ENCODE measurements around the gene PCDH1.

PCDH1 gene

GRCh38 chr5:141857226-141857625 lies 21.0 kb downstream of the PCDH1 start:
- DNase-seq (ENCODE audit: extremely low read depth in 1 of 2, low read depth in 1 of 2), result no peak

GRCh38 chr5:141856037-141856790 lies 22.0 kb downstream of the PCDH1 start:
- DNase-seq (ENCODE audit: extremely low read depth in 1 of 2, low read depth in 1 of 2), result no peak

DNA sequence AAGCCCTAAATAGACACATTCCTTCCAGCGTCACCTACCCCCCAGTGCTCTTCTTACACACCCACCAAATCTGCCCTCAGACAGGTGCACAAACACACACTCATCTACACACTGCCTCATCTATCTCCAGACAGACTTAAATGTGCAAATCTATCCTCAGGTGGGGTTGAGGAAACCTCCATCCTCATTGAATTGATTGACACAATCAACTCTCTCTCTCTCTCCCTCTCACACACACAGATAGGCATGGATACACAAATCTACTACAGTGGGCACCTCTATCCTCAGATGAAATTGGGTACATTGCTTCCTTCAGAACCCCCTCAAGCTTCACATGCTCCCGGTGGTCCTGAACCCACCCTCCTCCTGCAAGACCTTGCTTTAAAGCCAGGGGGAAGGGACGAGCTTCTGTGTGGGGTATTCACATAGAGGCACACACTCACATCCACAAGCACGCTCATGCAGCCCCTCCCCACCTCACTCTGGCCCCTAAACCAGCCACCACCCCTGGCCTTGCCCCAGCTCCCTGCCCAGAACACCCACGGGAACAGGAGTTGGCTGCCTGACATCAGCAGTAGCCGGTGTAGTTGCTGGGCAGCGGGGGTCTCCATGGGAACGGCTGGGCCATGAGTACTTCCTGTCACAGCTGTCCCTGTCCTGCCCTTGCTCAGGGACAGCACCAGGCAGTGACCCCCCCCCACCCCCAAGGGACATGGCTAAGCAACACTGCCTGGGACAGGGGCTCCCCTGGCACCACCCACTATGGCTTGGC lies 22.8 kb downstream of the PCDH1 start:
- no peak for DNase-seq (ENCODE audit: extremely low read depth in 1 of 2, low read depth in 1 of 2)

DNA sequence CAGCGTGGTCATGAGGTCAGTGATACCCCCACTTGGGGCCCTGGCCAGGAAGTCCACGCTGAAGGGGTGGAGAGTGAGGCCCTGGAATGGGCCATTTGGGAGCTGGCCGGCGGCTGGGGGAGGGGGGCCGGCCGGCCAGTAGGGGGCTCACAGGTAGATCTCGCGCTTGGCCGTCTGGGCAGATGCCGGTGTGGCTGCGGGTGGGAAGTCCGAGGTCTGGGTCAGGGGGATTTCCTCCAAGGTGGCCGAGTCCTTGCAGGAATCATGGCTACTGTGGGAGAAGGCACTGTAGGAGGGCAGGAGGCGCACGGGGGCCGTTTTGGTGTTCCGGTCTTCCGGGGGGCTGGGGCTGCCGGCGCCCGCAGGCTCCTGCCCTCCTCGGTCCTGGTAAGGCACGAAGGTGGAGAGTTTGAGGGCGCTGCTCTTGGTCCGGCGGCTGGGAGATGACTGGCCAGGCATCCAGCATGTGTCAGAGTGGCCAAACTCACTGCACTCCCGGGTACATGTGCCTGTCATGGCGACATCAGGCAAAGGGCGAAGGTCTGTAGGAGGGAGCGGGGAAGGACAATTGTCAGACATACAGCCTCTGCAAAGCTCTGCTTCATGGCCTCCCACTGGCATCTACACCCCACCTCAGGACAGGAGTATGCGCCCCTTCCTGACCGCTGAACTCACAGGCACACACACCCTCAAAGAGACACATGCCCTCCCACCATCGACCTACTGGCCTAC lies 24.1 kb downstream of the PCDH1 start:
- DNase-seq (ENCODE audit: extremely low read depth in 1 of 2, low read depth in 1 of 2), result no peak

GRCh38 chr5:141852448-141852847 lies 25.8 kb downstream of the PCDH1 start:
- DNase-seq (ENCODE audit: extremely low read depth in 1 of 2, low read depth in 1 of 2), result no peak

DNA sequence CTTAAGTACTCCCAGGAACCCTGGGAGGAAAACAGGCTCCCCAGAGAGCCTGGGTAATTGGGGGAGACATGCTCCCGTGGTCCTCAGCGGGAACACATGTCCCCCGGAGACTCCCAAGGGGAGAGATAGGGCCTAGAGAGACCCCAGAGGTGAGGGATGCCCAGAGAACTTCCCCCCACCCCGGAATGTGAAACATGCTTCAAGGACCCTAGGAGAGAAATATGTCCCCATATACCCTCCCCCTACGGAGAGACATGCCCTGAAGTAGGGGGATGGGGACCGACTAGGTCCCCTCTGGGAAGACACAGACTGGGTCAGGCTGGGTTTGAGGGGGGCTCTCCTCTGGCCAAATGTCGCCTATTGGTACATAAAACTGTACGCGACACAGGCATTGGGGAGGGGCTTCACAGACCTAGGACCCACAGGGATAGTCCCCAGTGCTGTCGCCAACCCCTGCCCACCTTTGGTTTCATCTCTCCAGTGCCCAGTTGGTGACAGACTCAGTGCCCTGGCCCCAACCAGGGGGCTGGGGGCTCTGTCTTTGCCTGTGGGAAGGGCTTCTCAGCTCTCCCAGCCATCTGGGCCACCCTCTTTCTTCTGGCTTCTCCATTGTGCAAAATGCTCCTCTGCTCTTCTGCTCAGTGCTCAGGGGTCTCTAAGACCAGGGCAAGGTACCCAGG lies 26.9 kb downstream of the PCDH1 start:
- DNase-seq (ENCODE audit: extremely low read depth in 1 of 2, low read depth in 1 of 2), result no peak

DNA sequence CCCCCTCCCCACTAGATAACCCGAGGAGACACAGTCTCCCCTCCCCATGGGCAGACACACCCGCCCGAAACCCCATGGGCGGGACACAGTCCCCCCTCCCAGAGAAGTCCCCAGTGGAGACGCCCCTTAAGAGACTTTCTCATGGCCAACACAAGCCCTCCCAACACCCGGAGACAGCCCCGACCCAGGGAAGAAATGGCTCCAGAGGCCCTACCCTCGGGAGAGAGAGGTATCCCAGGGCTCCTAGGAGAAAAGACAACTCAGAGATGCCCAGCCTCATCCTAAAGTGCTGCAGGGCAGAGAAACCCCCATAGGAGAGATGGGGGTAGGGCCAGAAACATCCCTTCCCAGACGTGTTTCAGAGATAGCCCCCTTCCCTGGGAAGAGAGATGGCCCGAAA lies 27.4 kb downstream of the PCDH1 start:
- DNase-seq (ENCODE audit: extremely low read depth in 1 of 2, low read depth in 1 of 2), result no peak

- no peak for DNase-seq (ENCODE audit: extremely low read depth in 1 of 2, low read depth in 1 of 2)
These were observed 27.9 kb downstream of the PCDH1 start for GRCh38 chr5:141850244-141850768.

- DNase-seq (ENCODE audit: extremely low read depth in 1 of 2, low read depth in 1 of 2), result peak; percentile 31 to 59
These were observed 28.6 kb downstream of the PCDH1 start for GRCh38 chr5:141849415-141850243.

- DNase-seq (ENCODE audit: extremely low read depth in 1 of 2, low read depth in 1 of 2), result no peak
These were observed 29.3 kb downstream of the PCDH1 start for GRCh38 chr5:141848744-141849414.

GRCh38 chr5:141846031-141846430 lies 32.2 kb downstream of the PCDH1 start:
- DNase-seq (ENCODE audit: extremely low read depth in 1 of 2, low read depth in 1 of 2), result no peak

- no peak for DNase-seq (ENCODE audit: extremely low read depth in 1 of 2, low read depth in 1 of 2)
These were observed 32.8 kb downstream of the PCDH1 start for GRCh38 chr5:141845371-141845851.

DNA sequence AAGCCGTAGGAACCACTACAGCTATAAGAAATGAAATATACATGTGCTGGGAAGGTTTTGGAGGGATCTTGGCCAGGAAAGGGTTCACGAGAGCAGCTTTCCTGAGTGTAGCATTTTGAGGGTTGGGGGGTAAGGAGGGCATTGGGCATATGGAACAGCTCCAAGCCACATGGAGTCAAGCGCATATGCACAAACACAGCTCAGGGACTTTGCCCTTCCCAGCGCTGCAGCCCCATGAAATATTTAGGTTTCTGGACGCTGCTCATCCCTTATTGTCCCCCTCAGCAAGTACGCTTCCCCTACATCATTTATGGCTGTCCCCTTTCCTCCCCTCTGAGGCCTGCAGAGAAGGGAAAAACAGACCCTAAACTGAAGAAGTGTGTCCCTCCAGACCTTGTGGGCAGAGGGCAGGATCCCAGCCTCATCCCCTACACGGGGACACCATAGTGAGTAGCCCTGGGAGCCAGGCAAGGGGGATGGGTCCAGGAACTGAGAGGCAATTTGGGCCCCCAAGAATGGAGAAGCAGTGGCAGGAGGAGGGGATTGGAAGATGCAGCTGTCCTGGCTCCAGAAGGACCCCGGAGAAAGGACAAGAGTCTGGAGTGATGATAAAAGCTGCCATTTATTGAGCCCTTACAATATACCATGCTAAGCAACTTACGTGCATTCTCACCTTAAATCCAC lies 33.7 kb downstream of the PCDH1 start:
- no peak for DNase-seq (ENCODE audit: extremely low read depth in 1 of 2, low read depth in 1 of 2)

- no peak for DNase-seq (ENCODE audit: extremely low read depth in 1 of 2, low read depth in 1 of 2)
These were observed 34.9 kb downstream of the PCDH1 start for GRCh38 chr5:141843156-141843927.

- no peak for DNase-seq (ENCODE audit: extremely low read depth in 1 of 2, low read depth in 1 of 2)
These were observed 36.6 kb downstream of the PCDH1 start for GRCh38 chr5:141841378-141842180.

- no peak for DNase-seq (ENCODE audit: extremely low read depth in 1 of 2, low read depth in 1 of 2)
These were observed 37.3 kb downstream of the PCDH1 start for GRCh38 chr5:141840826-141841360.

DNA sequence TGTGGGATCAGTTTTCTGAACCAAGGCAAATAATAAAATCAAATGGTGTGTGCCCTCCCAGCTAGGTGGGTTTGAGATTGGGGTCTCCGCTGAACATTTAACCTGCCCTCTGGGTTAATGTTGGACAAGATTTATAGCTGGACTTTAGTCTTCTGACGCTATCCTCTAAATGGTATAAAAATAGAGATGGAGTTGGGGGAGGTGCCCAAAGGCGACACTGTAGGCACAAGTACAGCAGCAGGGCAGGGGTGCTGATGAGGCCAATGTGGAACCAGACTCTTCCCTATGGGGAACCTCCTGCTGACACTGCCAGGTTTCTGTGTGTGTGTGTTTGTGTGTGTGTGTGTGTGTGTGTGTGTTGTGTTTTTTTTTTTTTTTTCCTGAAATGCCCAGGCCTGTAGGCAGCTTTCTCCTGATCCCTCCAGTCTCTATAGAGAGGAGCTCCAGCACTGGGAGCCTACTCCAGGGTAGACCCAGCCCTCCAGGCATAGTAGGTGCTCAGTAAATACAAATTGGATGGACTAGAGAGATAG lies 37.9 kb downstream of the PCDH1 start:
- DNase-seq (ENCODE audit: extremely low read depth in 1 of 2, low read depth in 1 of 2), result no peak
